NB4 (cell line): ENCODE results near the gene KRT80.

ENCODE experiments used
- DNase-seq: peaks from one replicate; pipeline ENCODE4 v3.0.0; 2010; ENCODE audit warnings: low read depth
- H3K4me3 ChIP-seq: one replicate; pipeline ENCODE4 v1.5.1; 2011; ENCODE audit warnings: mild to moderate bottlenecking, low read depth, low read length, moderate library complexity
- CTCF ChIP-seq: IDR thresholded peaks from one replicate; pipeline ENCODE4 v1.5.1; 2012; ENCODE audit warnings: low read depth, low read length
- MAX ChIP-seq: IDR thresholded peaks from 2 replicates; pipeline ENCODE4 v1.6.1; 2011; ENCODE audit warnings: low read depth, low read length
- MYC ChIP-seq: IDR thresholded peaks from 2 replicates; pipeline ENCODE4 v1.6.1; 2011; ENCODE audit warnings: low read depth, low read length
- POLR2A ChIP-seq: IDR thresholded peaks from 2 replicates; pipeline ENCODE4 v1.6.1; 2011; ENCODE audit warnings: mild to moderate bottlenecking; ENCODE audit not compliant: insufficient read length; ENCODE audit errors: extremely low read depth

Gene KRT80

GRCh38 chr12:52233462-52234207, 41.8 kb upstream of the KRT80 start:
- no peak for DNase-seq
- H3K4me3 ChIP-seq, result no peak overlapping the region
- no peak for TF ChIP-seq MAX
- no peak for TF ChIP-seq POLR2A
- TF ChIP-seq CTCF, result no peak
- no peak for TF ChIP-seq MYC

GRCh38 chr12:52232674-52233461, 41.1 kb upstream of the KRT80 start, which contains the start of gene KRT7:
Gene KRT7 (plus strand): TSS chr12:52233243. CDS start chr12:52233297, 54 bp downstream.
- no peak for DNase-seq
- TF ChIP-seq MYC (no peak), MAX (no peak), POLR2A (no peak), CTCF (no peak)
- no peak within 1 kb of the TSS for H3K4me3 ChIP-seq

- no peak for DNase-seq
- no peak overlapping the region for H3K4me3 ChIP-seq
- TF ChIP-seq CTCF (no peak), POLR2A (no peak), MAX (no peak), MYC (no peak)
Measured at GRCh38 chr12:52232203-52232673, 40.4 kb upstream of the KRT80 start.

- no peak for DNase-seq
- no peak overlapping the region for H3K4me3 ChIP-seq
Measured at GRCh38 chr12:52231305-52232202, 39.7 kb upstream of the KRT80 start.

GRCh38 chr12:52230364-52231281, 38.8 kb upstream of the KRT80 start:
- TF ChIP-seq MYC (no peak), CTCF (peak; percentile 1), POLR2A (no peak), MAX (no peak)
- no peak for DNase-seq
- H3K4me3 ChIP-seq, result no peak overlapping the region

More at GRCh38 chr12:52231305-52232202, 39.7 kb upstream of the KRT80 start:
- TF ChIP-seq MYC (no peak), POLR2A (no peak), MAX (no peak)
